LNCAP (cell line): ENCODE data around the gene SIAH1.

Experiments
- CTCF ChIP-seq: fragments of 450-650 bp; IDR thresholded peaks from 2 replicates; pipeline ENCODE4 v1.5.1; 2017; ENCODE audit warnings: mild to moderate bottlenecking

The SIAH1 gene

DNA sequence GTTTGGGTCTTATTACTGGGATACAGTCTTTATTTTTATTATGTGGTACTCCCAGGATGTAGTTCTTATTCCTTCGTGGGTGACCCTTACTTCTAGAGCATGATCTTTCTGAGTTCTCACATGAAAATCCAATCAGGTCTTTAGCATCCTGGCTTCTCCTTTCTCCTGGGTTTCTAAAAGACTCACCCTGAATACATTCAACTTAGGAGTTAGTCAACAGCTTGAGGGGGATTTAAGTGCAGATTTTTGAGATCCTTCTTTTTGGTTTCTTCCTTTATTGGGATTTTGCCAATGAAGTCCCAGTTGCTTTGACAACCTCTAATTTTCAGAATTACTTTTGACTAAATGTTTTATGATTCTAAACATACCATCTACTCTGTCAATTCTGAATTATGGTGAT is 68.2 kb downstream of the SIAH1 start:
- TF ChIP-seq CTCF = no peak

GRCh38 chr16:48310908-48311641 is 74.1 kb downstream of the SIAH1 start:
- no peak for TF ChIP-seq CTCF
